GM23248 (cell line): ENCODE results near the gene IPO8. TPM values are rescaled to one million over a fixed set of nuclear protein-coding genes. Genes with fewer than 3 reads are reported as not detected.

ENCODE experiments used
- DNase-seq: peaks from one replicate; pipeline ENCODE4 v3.0.0-alpha.2; 2015
- H2AFZ ChIP-seq: fragments of 200-600 bp; sonication (generic); 2 replicates; pipeline ENCODE4 v1.6.1; 2016; ENCODE audit warnings: antibody characterized with exemption
- H3F3A ChIP-seq: fragments of 200-600 bp; sonication (generic); 2 replicates; pipeline ENCODE4 v1.6.1; 2016; ENCODE audit warnings: mild to moderate bottlenecking, antibody characterized with exemption, mixed run types; ENCODE audit not compliant: insufficient read depth
- H3K27ac ChIP-seq: fragments of 200-600 bp; sonication (generic); 2 replicates; pipeline ENCODE4 v1.5.1; 2016; ENCODE audit warnings: mild to moderate bottlenecking
- H3K27me3 ChIP-seq: fragments of 200-600 bp; sonication (generic); replicated peaks from 2 replicates; pipeline ENCODE4 v1.6.1; 2016; ENCODE audit warnings: mild to moderate bottlenecking; ENCODE audit not compliant: insufficient read depth
- H3K36me3 ChIP-seq: fragments of 200-600 bp; sonication (generic); 2 replicates; pipeline ENCODE4 v1.6.1; 2016; ENCODE audit warnings: low read depth, mild to moderate bottlenecking
- H3K4me1 ChIP-seq: fragments of 200-600 bp; sonication (generic); 2 replicates; pipeline ENCODE4 v1.6.1; 2016; ENCODE audit warnings: mild to moderate bottlenecking; ENCODE audit not compliant: insufficient read depth
- H3K4me2 ChIP-seq: fragments of 200-600 bp; sonication (generic); one replicate; pipeline ENCODE4 v1.6.1; 2016; ENCODE audit warnings: mild to moderate bottlenecking; ENCODE audit not compliant: unreplicated experiment
- H3K4me3 ChIP-seq: fragments of 200-600 bp; sonication (generic); 2 replicates; pipeline ENCODE4 v1.5.1; 2016; ENCODE audit warnings: mild to moderate bottlenecking
- H3K79me2 ChIP-seq: fragments of 200-600 bp; sonication (generic); 2 replicates; pipeline ENCODE4 v1.6.1; 2016; ENCODE audit warnings: mild to moderate bottlenecking; ENCODE audit not compliant: insufficient read depth
- H3K9ac ChIP-seq: fragments of 200-600 bp; sonication (generic); 2 replicates; pipeline ENCODE4 v1.6.1; 2016; ENCODE audit warnings: mild to moderate bottlenecking
- H3K9me2 ChIP-seq: fragments of 200-600 bp; sonication (generic); 2 replicates; pipeline ENCODE4 v1.6.1; 2016; ENCODE audit warnings: mixed run types, mild to moderate bottlenecking, moderate library complexity; ENCODE audit not compliant: insufficient read depth
- H3K9me3 ChIP-seq: fragments of 200-600 bp; sonication (generic); one replicate; pipeline ENCODE4 v1.6.1; 2017; ENCODE audit warnings: low read depth
- H4K20me1 ChIP-seq: fragments of 200-600 bp; sonication (generic); 2 replicates; pipeline ENCODE4 v1.6.0; 2016; ENCODE audit not compliant: insufficient read depth
- EZH2 ChIP-seq: fragments of 200-600 bp; sonication (generic); IDR thresholded peaks from 2 replicates; pipeline ENCODE4 v1.6.1; 2018; ENCODE audit warnings: antibody characterized with exemption, mild to moderate bottlenecking; ENCODE audit not compliant: insufficient read depth, poor library complexity, severe bottlenecking
- EZH2phosphoT487 ChIP-seq: fragments of 200-600 bp; sonication (generic); IDR thresholded peaks from 2 replicates; pipeline ENCODE4 v1.6.1; 2018; ENCODE audit warnings: antibody characterized with exemption, moderate library complexity, mild to moderate bottlenecking, low read depth; ENCODE audit not compliant: insufficient read depth
- WGBS, 2 experiments: methylation state at CpG; one replicate each; pipeline ENCODE4 v1.1.6; 2015 to 2017; ENCODE audit warnings: low lambda C conversion rate in 2 of 2, low coverage in 1 of 2; ENCODE audit errors: missing lambda C conversion rate in 2 of 2; 5-methylcytosine and 5-hydroxymethylcytosine counted together
- in situ Hi-C: fragments of 300-500 bp; cut with MboI; formaldehyde crosslinking; loops from 2 replicates; pipeline ENCODE4 v1.15.0; 2020
- polyA plus RNA-seq: library from polyadenylated mRNA; unstranded; fragments of >200 nt; fragmentation: Nextera tagmentation; extraction: Ambion mirVana; gene quantifications from 2 replicates; pipeline ENCODE4 v1.2.1, GENCODE V29; 2016
- total RNA-seq: library from RNA; depleted of rRNA; stranded (reverse); fragments of >200 nt; shearing (Covaris generic); gene quantifications from 2 replicates; pipeline ENCODE4 v1.2.3, GENCODE V29; 2014

IPO8 gene
- total and polyA plus RNA-seq, 2 experiments from 2014 or later: 10.9 to 21.4 TPM

DNA sequence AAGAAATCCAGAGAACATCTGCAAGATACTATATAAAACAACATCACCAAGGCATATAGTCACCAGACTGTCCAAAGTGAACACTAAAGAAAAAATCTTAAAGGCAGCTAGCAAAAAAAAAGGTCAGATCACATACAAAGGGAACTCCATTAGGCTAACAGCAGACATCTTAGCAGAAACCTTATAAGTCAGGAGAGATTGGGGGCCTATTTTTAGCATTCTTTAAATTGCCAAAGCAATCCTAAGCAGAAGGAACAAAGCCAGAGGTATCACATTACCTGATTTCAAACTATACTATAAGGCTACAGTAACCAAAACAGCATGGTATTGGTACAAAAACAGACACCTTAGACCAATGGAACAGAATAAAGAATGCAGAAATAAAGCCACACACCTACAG lies 92.5 kb downstream of the IPO8 start:
- Histone ChIP-seq H3K9me2 (no peaks in the 10 kb centered on the region), H3K27me3 (no peaks in the 10 kb centered on the region), H3K4me3 (no peak overlapping the region), H2AFZ (no peak overlapping the region), H3K36me3 (no peaks in the 10 kb centered on the region), H3K4me1 (no peaks in the 10 kb centered on the region), H3K9me3 (no peaks in the 10 kb centered on the region), H3K79me2 (no peaks in the 10 kb centered on the region), H3K9ac (no peak overlapping the region), H3K4me2 (no peak overlapping the region), H4K20me1 (no peaks in the 10 kb centered on the region), H3F3A (no peaks in the 10 kb centered on the region), H3K27ac (no peak overlapping the region)
- TF ChIP-seq EZH2 (no peak), EZH2phosphoT487 (no peak)
- DNase-seq: no peak
- in situ Hi-C loops: no loop called here

DNA sequence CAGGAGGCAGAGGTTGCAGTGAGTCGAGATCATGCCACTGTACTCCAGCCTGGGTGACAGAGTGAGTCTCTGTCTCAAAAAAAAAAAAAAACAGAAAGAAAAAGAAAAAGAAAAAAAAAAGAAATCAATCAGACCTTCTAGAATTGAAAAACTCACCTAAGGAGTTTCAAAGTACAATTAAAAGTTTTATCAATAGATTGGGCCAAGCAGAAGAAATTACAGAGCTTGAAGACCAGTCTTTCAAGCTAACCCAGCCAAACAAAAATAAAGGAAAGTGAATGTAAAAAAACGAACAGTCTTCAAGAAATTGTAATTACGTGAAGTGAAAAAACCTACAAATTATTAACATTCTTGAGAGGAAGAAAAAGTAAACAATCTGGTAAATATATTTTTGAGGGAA lies 93.0 kb downstream of the IPO8 start:
- no peaks in the 10 kb centered on the region for H3F3A ChIP-seq
- no peaks in the 10 kb centered on the region for H4K20me1 ChIP-seq
- WGBS, 2 experiments: 44 to 54% methylated on average over 3 of the region's 3 CpGs
- no peak for TF ChIP-seq EZH2
- TF ChIP-seq EZH2phosphoT487: no peak
- H3K36me3 ChIP-seq: no peaks in the 10 kb centered on the region
- H3K9me3 ChIP-seq: no peaks in the 10 kb centered on the region
- no peaks in the 10 kb centered on the region for H3K4me1 ChIP-seq
- H3K4me2 ChIP-seq: no peak overlapping the region
- no peak overlapping the region for H2AFZ ChIP-seq
- H3K27me3 ChIP-seq: no peaks in the 10 kb centered on the region
- in situ Hi-C loops: no loop called here
- DNase-seq: no peak
- H3K9me2 ChIP-seq: no peaks in the 10 kb centered on the region
- no peaks in the 10 kb centered on the region for H3K79me2 ChIP-seq
- no peak overlapping the region for H3K9ac ChIP-seq
- no peak overlapping the region for H3K4me3 ChIP-seq
- H3K27ac ChIP-seq: no peak overlapping the region

DNA sequence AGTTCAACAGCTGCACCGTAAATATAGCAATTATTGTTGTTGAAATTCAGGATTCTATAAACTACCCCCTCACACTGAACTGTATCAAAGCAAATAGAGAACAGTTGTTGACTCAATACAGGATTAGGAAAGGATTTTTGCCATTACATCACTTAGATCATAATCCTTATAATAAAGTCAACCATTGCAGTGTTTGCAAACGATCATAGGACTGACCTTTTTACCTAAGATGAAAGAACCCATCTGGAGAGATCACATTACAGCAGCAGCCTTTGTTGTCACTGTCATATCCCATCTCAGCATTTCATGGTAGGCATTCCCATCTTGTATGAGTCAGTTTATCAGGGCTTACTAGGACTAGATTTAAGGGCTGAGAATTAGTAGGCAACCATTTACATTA lies 96.1 kb downstream of the IPO8 start:
- no peak for DNase-seq
- Histone ChIP-seq H3K27ac (no peak overlapping the region), H3K9me2 (no peaks in the 10 kb centered on the region), H3F3A (no peaks in the 10 kb centered on the region), H3K4me2 (no peak overlapping the region), H3K27me3 (no peaks in the 10 kb centered on the region), H3K4me1 (no peaks in the 10 kb centered on the region), H3K36me3 (no peaks in the 10 kb centered on the region), H3K4me3 (no peak overlapping the region), H3K79me2 (no peaks in the 10 kb centered on the region), H3K9me3 (no peaks in the 10 kb centered on the region), H3K9ac (no peak overlapping the region), H2AFZ (no peak overlapping the region), H4K20me1 (no peaks in the 10 kb centered on the region)
- no peak for TF ChIP-seq EZH2phosphoT487
- no peak for TF ChIP-seq EZH2
- in situ Hi-C loops: no loop called here
- 29 to 33% methylated on average over 2 of the region's 2 CpGs for WGBS, 2 experiments

DNA sequence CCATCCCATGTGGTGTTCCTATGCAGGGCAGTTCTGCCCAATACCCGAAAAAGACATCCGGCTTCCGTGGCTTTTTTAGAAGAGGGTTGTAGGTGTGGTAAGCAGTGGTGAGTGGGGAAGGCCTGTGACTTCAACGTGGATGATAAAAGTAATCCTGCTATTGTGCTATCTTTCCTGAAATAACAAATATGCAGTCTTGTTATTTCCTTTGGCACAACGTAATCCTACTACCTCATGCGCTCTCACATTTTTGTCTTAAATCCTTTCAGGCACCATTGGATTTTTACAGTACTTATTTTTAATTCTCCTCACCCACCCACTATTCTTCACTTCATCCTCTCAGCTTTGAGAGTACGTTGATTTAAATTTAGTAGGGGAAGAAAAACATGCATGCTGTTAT lies 96.8 kb downstream of the IPO8 start:
- in situ Hi-C loops: no loop called here
- DNase-seq: no peak
- no peaks in the 10 kb centered on the region for H3K9me3 ChIP-seq
- TF ChIP-seq EZH2: no peak
- no peak for TF ChIP-seq EZH2phosphoT487
- no peaks in the 10 kb centered on the region for H3K79me2 ChIP-seq
- no peaks in the 10 kb centered on the region for H3K9me2 ChIP-seq
- no peaks in the 10 kb centered on the region for H3K36me3 ChIP-seq
- no peak overlapping the region for H3K9ac ChIP-seq
- H2AFZ ChIP-seq: no peak overlapping the region
- no peak overlapping the region for H3K27ac ChIP-seq
- 70 to 73% methylated on average over 7 of the region's 7 CpGs for WGBS, 2 experiments
- H3K4me2 ChIP-seq: no peak overlapping the region
- H3K4me1 ChIP-seq: no peaks in the 10 kb centered on the region
- no peaks in the 10 kb centered on the region for H3F3A ChIP-seq
- H3K4me3 ChIP-seq: no peak overlapping the region
- no peaks in the 10 kb centered on the region for H4K20me1 ChIP-seq
- no peaks in the 10 kb centered on the region for H3K27me3 ChIP-seq

DNA sequence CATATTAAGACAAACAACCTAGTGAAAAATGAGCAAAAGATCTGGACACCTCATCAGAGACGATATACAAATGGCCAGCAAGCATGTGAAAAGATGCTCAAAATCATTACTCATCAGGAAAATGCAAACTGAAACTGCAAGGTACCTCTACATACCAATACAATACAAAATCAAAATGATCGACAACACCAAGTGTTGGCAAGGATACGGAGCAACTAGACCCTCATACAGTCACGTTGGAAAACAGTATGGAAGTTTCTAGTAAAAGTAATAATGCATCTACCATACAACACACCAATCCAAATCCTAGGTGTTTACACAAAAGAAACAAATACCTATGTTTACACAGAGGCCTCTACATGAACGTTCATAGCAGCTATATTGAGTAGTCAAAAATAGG lies 99.9 kb downstream of the IPO8 start:
- TF ChIP-seq EZH2 (no peak), EZH2phosphoT487 (no peak)
- Histone ChIP-seq H3K9ac (no peak overlapping the region), H3F3A (no peaks in the 10 kb centered on the region), H3K4me3 (no peak overlapping the region), H3K4me2 (no peak overlapping the region), H3K79me2 (no peaks in the 10 kb centered on the region), H3K27me3 (no peaks in the 10 kb centered on the region), H3K9me2 (no peaks in the 10 kb centered on the region), H4K20me1 (no peaks in the 10 kb centered on the region), H3K4me1 (no peaks in the 10 kb centered on the region), H3K27ac (no peak overlapping the region), H3K9me3 (no peaks in the 10 kb centered on the region), H2AFZ (no peak overlapping the region), H3K36me3 (no peaks in the 10 kb centered on the region)
- in situ Hi-C loops: no loop called here
- DNase-seq: no peak
- 61 to 66% methylated on average over 5 of the region's 5 CpGs for WGBS, 2 experiments
